D721Med (cell line): ENCODE results near the gene TRPC4.

Experiments used
- DNase-seq: peaks from one replicate; pipeline ENCODE4 v3.0.0; 2011; ENCODE audit warnings: low spot score; ENCODE audit not compliant: insufficient read length
- FAIRE-seq: peaks from 2 replicates; lab custom pipeline; 2011; peaks lifted over from hg19 to GRCh38; lab: Jason Lieb, UNC
- TF ChIP-seq, protein P1 (sequence below): IDR thresholded peaks from 2 replicates; pipeline ENCODE4 v1.5.1; 2012; ENCODE audit warnings: mild to moderate bottlenecking, control low read depth; ENCODE audit not compliant: insufficient read depth; ENCODE audit errors: missing control alignments

TRPC4 gene

GRCh38 chr13:37715606-37716015 lies 154.0 kb downstream of the TRPC4 start:
- FAIRE-seq (no peak), DNase-seq (no peak)
- TF ChIP-seq, protein P1, sequence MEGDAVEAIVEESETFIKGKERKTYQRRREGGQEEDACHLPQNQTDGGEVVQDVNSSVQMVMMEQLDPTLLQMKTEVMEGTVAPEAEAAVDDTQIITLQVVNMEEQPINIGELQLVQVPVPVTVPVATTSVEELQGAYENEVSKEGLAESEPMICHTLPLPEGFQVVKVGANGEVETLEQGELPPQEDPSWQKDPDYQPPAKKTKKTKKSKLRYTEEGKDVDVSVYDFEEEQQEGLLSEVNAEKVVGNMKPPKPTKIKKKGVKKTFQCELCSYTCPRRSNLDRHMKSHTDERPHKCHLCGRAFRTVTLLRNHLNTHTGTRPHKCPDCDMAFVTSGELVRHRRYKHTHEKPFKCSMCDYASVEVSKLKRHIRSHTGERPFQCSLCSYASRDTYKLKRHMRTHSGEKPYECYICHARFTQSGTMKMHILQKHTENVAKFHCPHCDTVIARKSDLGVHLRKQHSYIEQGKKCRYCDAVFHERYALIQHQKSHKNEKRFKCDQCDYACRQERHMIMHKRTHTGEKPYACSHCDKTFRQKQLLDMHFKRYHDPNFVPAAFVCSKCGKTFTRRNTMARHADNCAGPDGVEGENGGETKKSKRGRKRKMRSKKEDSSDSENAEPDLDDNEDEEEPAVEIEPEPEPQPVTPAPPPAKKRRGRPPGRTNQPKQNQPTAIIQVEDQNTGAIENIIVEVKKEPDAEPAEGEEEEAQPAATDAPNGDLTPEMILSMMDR = no peak

DNA sequence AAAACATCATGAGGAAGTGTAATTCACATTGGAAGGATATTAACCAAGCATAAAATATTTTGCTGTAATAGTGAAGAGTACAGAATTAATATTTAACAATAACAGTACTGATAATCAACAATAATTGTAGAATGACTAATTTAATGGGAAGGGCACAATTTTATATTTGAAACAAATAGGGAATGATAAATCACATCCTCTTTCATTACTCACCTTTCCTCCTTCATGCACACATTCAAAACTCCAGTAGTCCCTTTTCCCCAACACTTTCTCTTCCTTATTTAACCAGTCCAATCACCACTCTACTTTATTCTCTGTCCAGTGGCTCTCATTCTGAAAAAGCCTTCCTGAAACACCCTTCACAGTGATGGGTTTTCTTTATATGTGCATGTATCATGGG lies 160.3 kb downstream of the TRPC4 start:
- DNase-seq (no peak), FAIRE-seq (no peak)
- TF ChIP-seq, protein P1 = no peak

DNA sequence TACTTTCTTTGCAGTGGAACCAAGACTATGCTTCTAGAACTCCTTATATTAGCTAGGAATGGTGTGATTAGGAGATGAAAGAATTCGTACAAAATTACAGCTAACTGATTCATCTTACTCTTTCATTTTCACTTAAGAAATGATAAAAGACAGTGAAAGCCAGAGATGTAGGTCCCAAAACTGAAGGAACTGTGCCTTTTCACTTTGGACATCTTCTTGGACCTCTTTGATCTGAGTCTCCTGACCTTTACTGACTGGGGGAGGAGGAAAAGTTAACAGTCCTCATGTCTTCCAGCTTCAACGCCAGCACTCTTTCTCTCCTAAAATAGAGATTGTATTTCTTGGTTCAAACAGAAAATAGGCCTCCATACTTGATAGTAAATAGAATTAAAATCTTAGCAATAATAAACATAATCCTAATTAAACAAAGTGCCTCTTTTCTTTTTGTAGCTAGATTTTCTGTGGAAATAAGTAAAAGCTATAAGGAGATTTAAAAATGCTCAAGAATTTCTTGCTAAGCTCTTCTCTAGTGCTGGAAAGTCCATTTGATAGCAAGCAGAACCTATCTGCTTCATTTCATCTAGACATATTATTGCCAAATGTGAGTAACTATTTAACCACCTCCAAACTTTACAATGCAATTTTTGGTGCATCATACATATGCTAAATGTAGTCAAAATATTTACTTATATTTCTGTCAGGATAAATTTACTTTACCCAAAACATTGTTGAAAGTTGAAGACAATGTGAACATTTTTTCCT lies 161.7 kb downstream of the TRPC4 start:
- no peak for DNase-seq
- no peak for FAIRE-seq
- TF ChIP-seq, protein P1 = no peak

DNA sequence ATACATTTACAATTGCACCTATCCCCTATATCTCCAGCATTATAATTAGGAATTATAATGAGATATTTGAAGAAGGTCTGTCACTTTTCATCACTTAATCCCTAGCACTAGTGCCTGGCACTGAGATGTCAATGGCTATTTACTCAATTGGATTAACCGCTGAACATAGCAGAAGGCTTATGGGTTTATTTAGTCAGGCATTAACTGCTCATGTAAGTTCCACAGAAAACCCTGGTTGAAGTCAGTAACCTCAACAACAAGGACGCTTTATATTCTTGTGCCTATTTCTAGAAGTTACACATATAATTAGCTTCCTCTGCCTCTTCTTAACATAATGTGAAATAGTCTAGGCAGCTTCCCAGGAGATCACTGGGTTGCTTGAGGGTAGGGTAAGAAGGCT lies 163.5 kb downstream of the TRPC4 start:
- TF ChIP-seq, protein P1 = no peak
- FAIRE-seq = peak; percentile 51
- no peak for DNase-seq

- TF ChIP-seq, protein P1 = no peak
- DNase-seq (no peak), FAIRE-seq (no peak)
Measured at GRCh38 chr13:37701972-37702371, 167.6 kb downstream of the TRPC4 start.

DNA sequence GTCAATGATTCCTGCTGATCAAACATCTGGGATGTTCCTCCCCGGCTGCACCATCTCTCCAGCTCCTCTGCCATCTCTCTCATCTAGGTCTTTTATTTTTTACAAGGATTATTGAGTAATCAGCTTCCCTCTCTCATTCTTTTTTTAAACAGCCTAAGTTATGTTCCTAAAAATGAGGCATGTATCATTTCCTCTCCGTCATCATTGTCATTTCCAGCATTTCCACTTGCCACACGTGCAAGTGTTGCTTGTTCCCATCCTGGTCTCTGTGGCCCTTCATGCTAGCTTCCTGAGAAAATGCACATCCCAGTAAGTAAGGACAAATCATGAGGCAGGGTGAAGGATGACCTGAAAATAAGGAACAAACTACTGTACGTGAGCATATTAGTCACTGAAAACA lies 168.3 kb downstream of the TRPC4 start:
- DNase-seq (no peak), FAIRE-seq (no peak)
- TF ChIP-seq, protein P1 = no peak

- TF ChIP-seq, protein P1 = no peak
- FAIRE-seq = no peak
- no peak for DNase-seq
Measured at GRCh38 chr13:37700887-37701286, 168.7 kb downstream of the TRPC4 start.
